Measurements from ENCODE around the gene ARHGAP5.
A peak's percentile ranks its signal among the peaks of the same experiment; 100 is the strongest.
"Not testable (repeated sequence)": the region's sequence is repeated elsewhere in the genome, so short reads cannot be mapped to it uniquely, and the experiment has no call there.

ARHGAP5 gene

DNA sequence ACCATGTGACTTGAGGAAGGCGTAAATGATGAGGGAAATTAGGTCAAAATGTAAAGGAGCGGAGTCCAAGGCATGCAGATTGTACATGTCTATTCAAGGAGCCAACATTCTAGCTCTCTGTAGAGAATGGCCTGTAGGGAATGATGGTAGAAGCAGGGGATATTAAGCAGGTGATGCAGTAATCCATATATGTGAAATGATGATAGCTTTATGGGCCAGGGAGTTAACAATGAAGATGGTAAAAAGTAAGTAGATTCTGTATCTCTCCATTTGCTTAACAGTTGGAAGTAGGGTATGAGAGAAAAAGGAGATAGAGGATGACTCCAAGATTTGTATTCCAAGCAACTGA, 33.4 kb downstream of the ARHGAP5 start:
- no peak for DNase-seq

DNA sequence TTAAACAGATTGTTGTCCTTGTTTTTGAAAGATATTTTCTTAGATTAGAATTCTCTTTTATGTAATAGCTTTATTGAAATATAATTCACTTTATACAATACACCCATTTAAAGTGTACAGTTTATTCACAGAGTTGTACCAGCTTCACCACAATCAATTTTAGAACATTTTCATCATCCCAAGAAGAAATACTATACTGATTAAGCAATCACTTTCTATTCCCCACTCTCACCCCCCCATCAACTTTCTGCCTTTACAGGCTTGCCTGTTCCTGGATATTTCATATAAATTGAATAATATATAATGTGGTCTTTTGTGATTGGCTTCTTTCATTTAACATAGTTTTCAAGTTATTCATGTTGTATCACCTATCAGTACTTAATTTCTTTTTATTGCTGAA, 44.4 kb downstream of the ARHGAP5 start:
- no peak for DNase-seq

GRCh38 chr14:32121948-32122347, 44.8 kb downstream of the ARHGAP5 start:
- no peak for DNase-seq

DNA sequence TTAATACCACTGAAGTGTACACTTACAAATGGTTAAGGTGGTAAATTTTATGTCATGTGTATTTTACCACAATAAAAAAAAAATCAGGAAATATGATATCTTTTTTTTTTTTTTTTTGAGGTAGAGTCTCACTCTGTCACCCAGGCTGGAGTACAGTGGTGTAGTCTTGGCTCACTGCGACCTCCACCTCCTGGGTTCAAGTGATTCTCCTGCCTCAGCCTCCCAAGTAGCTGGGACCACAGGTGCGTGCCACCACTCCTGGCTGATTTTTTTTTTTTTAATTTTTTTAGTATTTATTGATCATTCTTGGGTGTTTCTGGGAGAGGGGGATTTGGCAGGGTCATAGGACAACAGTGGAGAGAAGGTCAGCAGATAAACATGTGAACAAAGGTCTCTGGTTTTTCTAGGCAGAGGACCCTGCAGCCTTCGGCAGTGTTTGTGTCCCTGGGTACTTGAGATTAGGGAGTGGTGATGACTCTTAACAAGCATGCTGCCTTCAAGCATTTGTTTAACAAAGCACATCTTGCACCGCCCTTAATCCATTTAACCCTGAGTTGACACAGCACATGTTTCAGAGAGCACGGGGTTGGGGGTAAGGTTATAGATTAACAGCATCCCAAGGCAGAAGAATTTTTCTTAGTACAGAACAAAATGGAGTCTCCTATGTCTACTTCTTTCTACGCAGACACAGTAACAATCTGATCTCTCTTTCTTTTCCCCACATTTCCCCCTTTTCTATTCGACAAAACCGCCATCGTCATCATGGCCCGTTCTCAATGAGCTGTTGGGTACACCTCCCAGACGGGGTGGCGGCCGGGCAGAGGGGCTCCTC, 50.0 kb downstream of the ARHGAP5 start:
- not testable (repeated sequence) for DNase-seq

DNA sequence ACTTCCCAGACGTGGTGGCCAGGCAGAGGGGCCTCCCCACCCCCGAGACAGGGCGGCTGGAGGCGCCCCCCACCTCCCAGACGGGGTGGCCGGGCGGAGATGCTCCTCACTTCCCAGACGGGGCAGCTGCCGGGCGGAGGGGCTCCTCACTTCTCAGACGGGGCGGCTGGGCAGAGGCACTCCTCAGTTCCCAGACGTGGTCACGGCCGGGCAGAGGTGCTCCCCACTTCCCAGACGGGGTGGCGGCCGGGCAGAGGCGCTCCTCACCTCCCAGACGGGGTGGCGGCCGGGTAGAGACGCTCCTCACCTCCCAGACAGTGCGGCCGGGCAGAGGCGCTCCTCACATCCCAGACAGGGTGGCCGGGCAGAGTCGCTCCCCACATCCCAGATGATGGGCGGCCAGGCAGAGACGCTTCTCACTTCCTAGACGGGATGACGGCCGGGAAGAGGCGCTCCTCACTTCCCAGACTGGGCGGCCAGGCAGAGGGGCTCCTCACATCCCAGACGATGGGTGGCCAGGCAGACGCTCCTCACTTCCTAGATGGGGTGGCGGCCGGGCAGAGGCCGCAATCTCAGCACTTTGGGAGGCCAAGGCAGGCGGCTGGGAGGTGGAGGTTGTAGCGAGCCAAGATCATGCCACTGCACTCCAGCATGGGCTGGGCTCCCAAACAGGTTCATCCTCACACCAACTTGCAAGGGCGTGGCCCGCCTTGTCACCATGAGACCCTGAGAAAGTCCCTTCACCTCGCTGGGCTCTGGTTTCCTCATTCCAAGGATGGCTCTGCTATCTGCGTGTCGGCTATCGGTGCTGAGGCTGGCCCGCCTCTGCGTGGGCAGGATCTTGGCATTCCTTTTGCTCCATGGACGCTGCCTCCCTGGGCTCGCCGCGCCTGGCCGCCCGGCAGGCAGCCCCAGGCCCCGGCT, 50.9 kb downstream of the ARHGAP5 start:
- not testable (repeated sequence) for DNase-seq

DNA sequence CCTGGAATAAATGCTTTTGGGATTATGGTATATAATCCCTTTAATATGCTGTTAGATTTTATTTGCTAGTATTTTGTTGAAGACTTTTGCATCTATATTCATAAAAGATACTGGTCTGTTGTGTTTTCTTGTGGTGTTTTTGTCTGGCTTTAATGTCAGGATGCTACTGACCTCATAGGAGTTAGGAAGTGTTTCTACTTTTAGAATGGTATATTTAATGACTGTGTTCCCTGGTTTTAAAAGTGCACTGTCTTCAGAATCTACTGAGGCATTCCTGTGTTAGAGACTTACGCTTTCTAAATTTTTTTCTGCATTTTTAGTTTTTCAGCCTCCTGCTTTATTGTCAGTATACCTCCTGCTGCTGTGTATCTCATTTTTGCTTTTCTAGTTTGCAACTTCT, 51.6 kb downstream of the ARHGAP5 start:
- no peak for DNase-seq

DNA sequence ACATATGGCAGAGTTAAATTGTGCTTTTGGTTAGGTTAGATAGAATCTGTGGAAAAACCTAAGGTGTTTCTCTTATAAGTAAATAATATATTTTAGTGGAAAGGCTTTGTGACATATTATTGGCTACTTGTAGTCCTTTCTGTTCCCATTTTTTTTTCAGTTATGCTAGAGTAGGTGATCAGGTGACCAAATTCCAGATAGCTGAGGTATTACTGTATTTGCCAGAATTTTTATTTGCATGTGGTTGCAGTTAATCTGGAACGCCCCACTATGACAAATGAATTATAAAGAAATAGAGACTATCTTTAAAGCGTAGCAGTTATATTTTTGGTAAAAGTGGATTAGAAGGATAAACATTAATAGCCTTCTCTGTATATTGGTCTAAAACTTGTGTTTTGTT, 52.0 kb downstream of the ARHGAP5 start:
- DNase-seq = no peak

DNA sequence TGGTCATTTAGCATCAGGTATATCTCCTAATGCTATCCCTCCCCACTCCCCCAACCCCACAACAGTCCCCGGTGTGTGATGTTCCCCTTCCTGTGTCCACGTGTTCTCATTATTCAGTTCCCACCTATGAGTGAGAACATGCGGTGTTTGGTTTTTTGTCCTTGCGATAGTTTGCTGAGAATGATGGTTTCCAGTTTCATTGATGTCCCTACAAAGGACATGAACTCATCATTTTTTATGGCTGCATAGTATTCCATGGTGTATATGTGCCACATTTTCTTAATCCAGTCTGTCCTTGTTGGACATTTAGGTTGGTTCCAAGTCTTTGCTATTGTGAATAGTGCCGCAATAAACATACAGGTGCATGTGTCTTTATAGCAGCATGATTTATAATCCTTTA, 54.6 kb downstream of the ARHGAP5 start:
- DNase-seq = not testable (repeated sequence)

DNA sequence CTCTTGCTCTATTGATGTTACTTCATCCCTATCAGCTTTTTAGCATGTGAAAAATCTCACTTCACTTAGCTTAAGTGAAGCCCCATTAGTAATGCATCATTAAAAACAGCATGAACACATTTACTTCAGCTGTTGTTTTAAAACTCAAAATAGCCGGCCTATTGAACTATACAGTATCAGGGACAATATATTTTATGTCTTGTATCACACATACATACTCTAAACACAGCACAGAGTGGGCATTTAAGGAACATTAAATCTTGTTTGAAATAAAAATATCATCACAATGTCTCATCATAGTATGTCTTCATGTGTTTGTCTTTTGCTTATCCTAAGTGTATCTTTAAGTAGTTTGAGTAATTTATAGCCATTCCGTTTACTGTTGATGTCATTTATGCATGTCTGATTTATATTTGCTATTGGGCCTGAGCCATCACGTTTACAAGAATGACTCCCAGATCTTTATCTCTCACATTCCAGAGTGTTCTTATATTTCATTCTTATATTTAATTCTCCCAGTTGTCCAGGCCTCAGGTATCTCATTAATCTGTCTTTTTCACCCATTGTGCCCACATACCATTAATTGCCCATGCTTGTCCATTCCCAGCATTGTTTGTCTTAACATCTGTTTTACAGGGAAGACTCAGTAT, 57.5 kb downstream of the ARHGAP5 start:
- DNase-seq = no peak

DNA sequence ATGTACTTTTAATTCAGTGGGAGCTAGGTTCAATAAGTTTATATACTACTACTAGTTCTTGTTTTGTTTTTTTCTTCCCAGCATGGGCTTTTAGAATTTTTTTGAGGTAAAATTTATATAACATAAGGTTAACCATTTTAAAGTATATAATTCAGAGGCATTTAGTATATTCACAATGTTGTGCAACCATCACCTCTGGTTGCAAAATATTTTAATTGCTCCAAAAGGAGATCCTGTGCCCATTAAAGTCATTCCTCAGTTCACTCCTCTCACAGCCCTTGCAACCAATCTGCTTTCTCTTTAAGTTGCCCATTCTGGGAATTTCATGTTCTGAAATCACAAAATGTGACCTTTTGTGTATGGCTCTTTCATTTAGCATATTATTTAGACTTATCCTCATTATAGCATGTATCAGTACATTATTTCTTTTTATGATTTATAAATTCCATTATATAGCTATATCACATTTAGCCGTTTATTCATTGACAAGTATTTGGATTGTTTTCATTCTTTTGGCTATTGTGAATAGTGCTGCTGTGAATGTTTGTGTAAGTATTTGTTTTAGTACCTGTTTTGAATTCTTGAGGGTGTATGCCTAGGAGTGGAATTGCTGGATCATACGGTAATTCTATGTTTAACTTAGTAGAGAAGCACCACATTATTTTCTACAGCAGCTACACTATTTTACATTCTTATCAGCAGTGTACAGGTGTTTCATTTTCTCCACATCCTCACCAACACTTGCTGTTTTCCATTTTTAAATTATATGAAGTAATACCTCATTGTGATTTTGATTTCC, 59.1 kb downstream of the ARHGAP5 start:
- DNase-seq = no peak

- DNase-seq = no peak
These were observed 60.2 kb downstream of the ARHGAP5 start for GRCh38 chr14:32137313-32137712.

DNA sequence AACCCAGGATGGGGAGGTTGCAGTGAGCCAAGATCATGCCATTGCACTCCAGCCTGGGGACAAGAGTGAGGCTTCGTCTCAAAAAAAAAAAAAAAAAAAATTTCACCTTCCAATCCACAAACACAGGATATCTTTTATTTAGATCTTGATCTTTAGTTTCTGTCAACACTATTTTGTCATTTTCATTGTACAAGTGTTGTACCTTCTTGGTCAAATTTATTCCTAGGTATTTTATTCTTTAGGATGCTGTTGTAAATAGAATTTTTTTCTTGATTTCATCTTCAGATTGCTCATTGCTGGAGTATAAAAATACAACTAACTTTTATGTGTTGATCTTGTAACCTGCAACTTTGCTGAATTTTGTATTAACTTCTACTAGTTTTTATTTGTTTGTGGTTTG, 60.8 kb downstream of the ARHGAP5 start:
- no peak for DNase-seq

- no peak for DNase-seq
These were observed 65.2 kb downstream of the ARHGAP5 start for GRCh38 chr14:32142341-32142740.

- no peak for DNase-seq
These were observed 65.8 kb downstream of the ARHGAP5 start for GRCh38 chr14:32142754-32143437.

- no peak for DNase-seq
These were observed 73.3 kb downstream of the ARHGAP5 start for GRCh38 chr14:32150392-32150791.

DNA sequence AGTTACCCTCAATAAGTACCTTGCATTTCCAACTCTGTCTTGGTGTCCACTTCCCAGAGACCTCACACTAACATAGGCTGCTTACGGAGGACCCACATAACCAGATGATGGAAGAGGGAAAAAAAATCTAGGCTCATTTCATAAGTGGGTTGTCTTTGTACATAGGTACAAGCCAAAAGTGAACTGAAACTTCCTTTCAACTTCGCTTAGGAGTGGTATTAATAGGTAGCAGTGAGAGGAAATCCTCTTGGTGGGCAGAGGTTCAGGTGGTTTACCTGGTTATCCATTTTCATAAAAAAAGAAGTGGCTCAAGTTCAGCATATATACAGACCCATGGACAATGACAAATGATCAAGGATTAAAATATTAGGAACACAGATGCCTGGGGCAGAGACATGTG, 88.9 kb downstream of the ARHGAP5 start:
- no peak for DNase-seq

DNA sequence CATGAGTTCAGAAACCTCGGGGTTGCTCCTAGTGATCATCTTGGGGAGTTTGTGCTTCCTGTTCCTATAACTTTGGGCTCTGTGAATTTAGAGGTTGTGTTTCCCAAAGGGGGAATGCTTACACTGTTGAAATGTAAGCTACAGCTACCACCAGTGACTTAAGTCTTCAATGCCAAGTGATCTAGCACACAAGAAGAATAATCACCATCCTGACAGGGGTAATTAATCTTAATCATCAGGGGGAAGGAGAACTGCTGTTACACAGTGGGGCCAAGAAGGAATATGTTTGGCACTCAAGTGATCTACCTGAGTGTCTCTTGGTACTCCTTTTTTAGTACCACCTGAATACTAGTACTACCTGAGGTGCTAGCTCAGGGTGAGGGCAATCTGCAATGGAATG, 89.8 kb downstream of the ARHGAP5 start:
- no peak for DNase-seq

DNA sequence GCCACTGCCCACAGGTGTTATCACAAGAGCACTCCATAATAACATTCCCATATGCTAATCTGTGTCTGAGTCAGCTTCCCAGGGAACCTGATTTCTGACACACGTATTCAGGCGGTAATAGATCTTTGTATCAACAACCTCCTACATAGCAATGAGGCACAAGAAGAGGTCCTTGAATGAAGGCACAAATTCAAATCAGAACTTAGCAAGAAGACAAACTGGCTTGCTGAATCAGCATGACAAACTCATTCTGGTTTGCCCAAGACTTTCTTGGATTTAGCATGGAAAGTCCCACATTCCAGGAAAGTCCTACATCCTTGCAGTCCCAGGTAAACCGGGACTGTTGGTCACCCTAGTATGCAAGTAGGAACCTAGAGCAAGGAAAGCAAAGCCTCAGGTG, 90.8 kb downstream of the ARHGAP5 start:
- no peak for DNase-seq

- DNase-seq = no peak
These were observed 92.1 kb downstream of the ARHGAP5 start for GRCh38 chr14:32169191-32169590.

GRCh38 chr14:32171469-32171868, 94.4 kb downstream of the ARHGAP5 start:
- peak; percentile 15 for DNase-seq

GRCh38 chr14:32183151-32184058, 106.3 kb downstream of the ARHGAP5 start:
- DNase-seq = no peak
